Measurements from ENCODE around the gene LRRC49.

The LRRC49 gene

DNA sequence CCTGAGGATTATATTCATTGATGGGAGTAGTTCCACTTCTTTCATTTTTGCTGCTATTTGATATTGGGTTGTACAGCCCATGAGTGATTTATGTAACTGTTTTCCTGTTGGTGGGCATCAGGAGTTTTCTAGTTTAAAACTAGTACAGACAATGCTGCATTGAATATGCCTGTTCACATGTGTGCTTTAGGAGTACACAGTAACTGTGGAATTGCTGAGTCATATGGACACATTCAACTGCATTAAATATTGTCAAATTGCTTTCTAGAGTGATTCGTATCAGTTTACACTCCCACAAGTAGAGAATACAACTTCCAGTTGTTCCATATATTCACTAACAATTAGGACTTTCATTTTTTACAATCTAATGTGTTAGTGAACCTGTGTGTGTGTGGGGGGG is 162.8 kb downstream of the LRRC49 start:
- no peak overlapping the region for H2AK5ac ChIP-seq (ENCODE audit: low read length, severe bottlenecking)
- no peaks in the 10 kb centered on the region for H3K4me1 ChIP-seq (ENCODE audit: control insufficient read depth, insufficient read depth, low read depth, low read length)
- H4K8ac ChIP-seq (ENCODE audit: low read length), result no peak overlapping the region
- peak; percentile 45 for DNase-seq
- no peaks in the 10 kb centered on the region for H3K27me3 ChIP-seq (ENCODE audit: control insufficient read depth in 1 of 2, insufficient read depth in 1 of 2, low read length in 2 of 2)
- H3K14ac ChIP-seq (ENCODE audit: low read length in 2 of 2), result no peak overlapping the region
- peak overlapping the region; percentile 12 for H3K27ac ChIP-seq (ENCODE audit: low read length, poor library complexity, severe bottlenecking)
- H2BK5ac ChIP-seq (ENCODE audit: low read depth, low read length, poor library complexity, severe bottlenecking), result no peak overlapping the region
- H3K36me3 ChIP-seq (ENCODE audit: control insufficient read depth in 1 of 2, insufficient read depth in 2 of 2, low read depth in 1 of 2, low read length in 2 of 2), result no peaks in the 10 kb centered on the region
- H3K79me1 ChIP-seq (replicated peaks; ENCODE audit: low read length, poor library complexity, severe bottlenecking), result no peaks in the 10 kb centered on the region
- H2BK15ac ChIP-seq (ENCODE audit: low read depth, poor library complexity, severe bottlenecking), result no peak overlapping the region
- H3K4me3 ChIP-seq (ENCODE audit: insufficient read depth in 1 of 2, low read depth in 1 of 2, low read length in 2 of 2), result no peak overlapping the region
- no peak overlapping the region for H3K9ac ChIP-seq (ENCODE audit: low read length)
- H2AFZ ChIP-seq (ENCODE audit: low read depth, low read length), result no peak overlapping the region
- no peak overlapping the region for H3K18ac ChIP-seq (ENCODE audit: low read depth in 1 of 2, low read length in 2 of 2)
- no peak overlapping the region for H3K4me2 ChIP-seq (ENCODE audit: low read length, poor library complexity, severe bottlenecking)
- H2BK12ac ChIP-seq (ENCODE audit: low read length in 2 of 2), result no peak overlapping the region
- peaks cover 9% of the 10 kb centered on the region for H3K9me3 ChIP-seq (ENCODE audit: control insufficient read depth, low read length)
- no peak overlapping the region for H3K4ac ChIP-seq (ENCODE audit: low read depth in 1 of 2, low read length in 2 of 2)
- no peak overlapping the region for H2BK120ac ChIP-seq (ENCODE audit: low read depth, low read length)
- no CpG with 5 or more reads among the region's 1 CpG for WGBS
- no peak overlapping the region for H4K91ac ChIP-seq (ENCODE audit: low read length)
- no peak overlapping the region for H3K23ac ChIP-seq (ENCODE audit: low read length in 2 of 2)

GRCh38 chr15:71056111-71056510 is 163.5 kb downstream of the LRRC49 start:
- H4K91ac ChIP-seq (ENCODE audit: low read length), result no peak overlapping the region
- H3K14ac ChIP-seq (ENCODE audit: low read length in 2 of 2), result no peak overlapping the region
- no peaks in the 10 kb centered on the region for H3K36me3 ChIP-seq (ENCODE audit: control insufficient read depth in 1 of 2, insufficient read depth in 2 of 2, low read depth in 1 of 2, low read length in 2 of 2)
- H3K9me3 ChIP-seq (ENCODE audit: control insufficient read depth, low read length), result peaks cover 9% of the 10 kb centered on the region
- no peak overlapping the region for H3K23ac ChIP-seq (ENCODE audit: low read length in 2 of 2)
- no peak overlapping the region for H3K4me2 ChIP-seq (ENCODE audit: low read length, poor library complexity, severe bottlenecking)
- H2BK120ac ChIP-seq (ENCODE audit: low read depth, low read length), result no peak overlapping the region
- no peak overlapping the region for H2BK5ac ChIP-seq (ENCODE audit: low read depth, low read length, poor library complexity, severe bottlenecking)
- no peaks in the 10 kb centered on the region for H3K27me3 ChIP-seq (ENCODE audit: control insufficient read depth in 1 of 2, insufficient read depth in 1 of 2, low read length in 2 of 2)
- no peak overlapping the region for H3K18ac ChIP-seq (ENCODE audit: low read depth in 1 of 2, low read length in 2 of 2)
- DNase-seq, result no peak
- H2BK15ac ChIP-seq (ENCODE audit: low read depth, poor library complexity, severe bottlenecking), result no peak overlapping the region
- no peak overlapping the region for H3K27ac ChIP-seq (ENCODE audit: low read length, poor library complexity, severe bottlenecking)
- H3K79me1 ChIP-seq (replicated peaks; ENCODE audit: low read length, poor library complexity, severe bottlenecking), result no peaks in the 10 kb centered on the region
- no peak overlapping the region for H4K8ac ChIP-seq (ENCODE audit: low read length)
- no peak overlapping the region for H3K4ac ChIP-seq (ENCODE audit: low read depth in 1 of 2, low read length in 2 of 2)
- H3K4me1 ChIP-seq (ENCODE audit: control insufficient read depth, insufficient read depth, low read depth, low read length), result no peaks in the 10 kb centered on the region
- H2BK12ac ChIP-seq (ENCODE audit: low read length in 2 of 2), result no peak overlapping the region
- H2AFZ ChIP-seq (ENCODE audit: low read depth, low read length), result no peak overlapping the region
- H2AK5ac ChIP-seq (ENCODE audit: low read length, severe bottlenecking), result no peak overlapping the region
- H3K9ac ChIP-seq (ENCODE audit: low read length), result no peak overlapping the region
- no peak overlapping the region for H3K4me3 ChIP-seq (ENCODE audit: insufficient read depth in 1 of 2, low read depth in 1 of 2, low read length in 2 of 2)

- no peak overlapping the region for H4K8ac ChIP-seq (ENCODE audit: low read length)
- H3K14ac ChIP-seq (ENCODE audit: low read length in 2 of 2), result no peak overlapping the region
- H3K4ac ChIP-seq (ENCODE audit: low read depth in 1 of 2, low read length in 2 of 2), result no peak overlapping the region
- DNase-seq, result no peak
- H3K4me1 ChIP-seq (ENCODE audit: control insufficient read depth, insufficient read depth, low read depth, low read length), result no peaks in the 10 kb centered on the region
- no peak overlapping the region for H2BK12ac ChIP-seq (ENCODE audit: low read length in 2 of 2)
- H3K27ac ChIP-seq (ENCODE audit: low read length, poor library complexity, severe bottlenecking), result no peak overlapping the region
- no peak overlapping the region for H2BK5ac ChIP-seq (ENCODE audit: low read depth, low read length, poor library complexity, severe bottlenecking)
- no peak overlapping the region for H3K9ac ChIP-seq (ENCODE audit: low read length)
- no peak overlapping the region for H2AK5ac ChIP-seq (ENCODE audit: low read length, severe bottlenecking)
- H3K4me3 ChIP-seq (ENCODE audit: insufficient read depth in 1 of 2, low read depth in 1 of 2, low read length in 2 of 2), result no peak overlapping the region
- no peaks in the 10 kb centered on the region for H3K36me3 ChIP-seq (ENCODE audit: control insufficient read depth in 1 of 2, insufficient read depth in 2 of 2, low read depth in 1 of 2, low read length in 2 of 2)
- H3K27me3 ChIP-seq (ENCODE audit: control insufficient read depth in 1 of 2, insufficient read depth in 1 of 2, low read length in 2 of 2), result no peaks in the 10 kb centered on the region
- no peak overlapping the region for H2BK120ac ChIP-seq (ENCODE audit: low read depth, low read length)
- no peak overlapping the region for H4K91ac ChIP-seq (ENCODE audit: low read length)
- H3K23ac ChIP-seq (ENCODE audit: low read length in 2 of 2), result no peak overlapping the region
- no peak overlapping the region for H2BK15ac ChIP-seq (ENCODE audit: low read depth, poor library complexity, severe bottlenecking)
- peaks cover 9% of the 10 kb centered on the region for H3K9me3 ChIP-seq (ENCODE audit: control insufficient read depth, low read length)
- H3K18ac ChIP-seq (ENCODE audit: low read depth in 1 of 2, low read length in 2 of 2), result no peak overlapping the region
- no peak overlapping the region for H2AFZ ChIP-seq (ENCODE audit: low read depth, low read length)
- H3K4me2 ChIP-seq (ENCODE audit: low read length, poor library complexity, severe bottlenecking), result no peak overlapping the region
- H3K79me1 ChIP-seq (replicated peaks; ENCODE audit: low read length, poor library complexity, severe bottlenecking), result no peaks in the 10 kb centered on the region
Measured at GRCh38 chr15:71057143-71057542, 164.5 kb downstream of the LRRC49 start.

GRCh38 chr15:71057581-71057980 is 165.0 kb downstream of the LRRC49 start:
- Histone ChIP-seq H3K9ac (ENCODE audit: low read length) (no peak overlapping the region), H4K91ac (ENCODE audit: low read length) (no peak overlapping the region), H3K23ac (ENCODE audit: low read length in 2 of 2) (no peak overlapping the region), H3K14ac (ENCODE audit: low read length in 2 of 2) (no peak overlapping the region), H2BK15ac (ENCODE audit: low read depth, poor library complexity, severe bottlenecking) (no peak overlapping the region), H2BK12ac (ENCODE audit: low read length in 2 of 2) (no peak overlapping the region), H3K4me2 (ENCODE audit: low read length, poor library complexity, severe bottlenecking) (no peak overlapping the region), H3K18ac (ENCODE audit: low read depth in 1 of 2, low read length in 2 of 2) (no peak overlapping the region), H3K27me3 (ENCODE audit: control insufficient read depth in 1 of 2, insufficient read depth in 1 of 2, low read length in 2 of 2) (no peaks in the 10 kb centered on the region), H3K4me3 (ENCODE audit: insufficient read depth in 1 of 2, low read depth in 1 of 2, low read length in 2 of 2) (no peak overlapping the region), H3K9me3 (ENCODE audit: control insufficient read depth, low read length) (peaks cover 9% of the 10 kb centered on the region), H4K8ac (ENCODE audit: low read length) (no peak overlapping the region), H2AFZ (ENCODE audit: low read depth, low read length) (no peak overlapping the region), H3K4me1 (ENCODE audit: control insufficient read depth, insufficient read depth, low read depth, low read length) (no peaks in the 10 kb centered on the region), H2BK5ac (ENCODE audit: low read depth, low read length, poor library complexity, severe bottlenecking) (no peak overlapping the region), H3K36me3 (ENCODE audit: control insufficient read depth in 1 of 2, insufficient read depth in 2 of 2, low read depth in 1 of 2, low read length in 2 of 2) (no peaks in the 10 kb centered on the region), H3K27ac (ENCODE audit: low read length, poor library complexity, severe bottlenecking) (no peak overlapping the region), H2BK120ac (ENCODE audit: low read depth, low read length) (no peak overlapping the region), H2AK5ac (ENCODE audit: low read length, severe bottlenecking) (no peak overlapping the region), H3K79me1 (replicated peaks; ENCODE audit: low read length, poor library complexity, severe bottlenecking) (no peaks in the 10 kb centered on the region), H3K4ac (ENCODE audit: low read depth in 1 of 2, low read length in 2 of 2) (no peak overlapping the region)
- no peak for DNase-seq
- WGBS, result 60% methylated on average over 1 of the region's 3 CpGs
